ENCODE results near the gene CD24.
A peak's percentile ranks its signal among the peaks of the same experiment; 100 is the strongest.

Gene CD24

DNA sequence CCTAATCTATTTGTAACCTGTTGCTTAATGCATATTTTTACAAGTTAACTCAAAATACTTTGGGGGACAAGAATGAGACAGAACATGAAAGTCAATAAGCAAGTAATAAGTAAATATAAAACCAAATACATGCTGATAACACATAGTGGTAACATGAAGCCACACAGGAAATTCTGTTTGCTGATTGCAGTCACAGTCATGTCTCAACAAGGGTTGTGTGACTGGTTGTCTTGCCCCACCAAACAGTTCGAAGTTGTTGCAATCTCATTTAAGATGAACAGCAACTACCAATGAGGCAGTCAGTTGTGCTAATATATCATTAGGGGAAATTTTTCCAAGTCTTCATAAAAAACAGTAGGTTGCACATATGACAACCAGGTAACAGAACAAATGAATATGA is 14.5 kb downstream of the CD24 start:
- H3K4me3 Mint-ChIP-seq: no peak overlapping the region
- H3K27ac Mint-ChIP-seq: no peak overlapping the region
- no peak for ATAC-seq
- no peaks in the 10 kb centered on the region for H3K27me3 Mint-ChIP-seq
- H3K4me1 Mint-ChIP-seq: no peaks in the 10 kb centered on the region
- H3K9me3 Mint-ChIP-seq: peaks cover 3% of the 10 kb centered on the region
- H3K36me3 Mint-ChIP-seq: no peaks in the 10 kb centered on the region

DNA sequence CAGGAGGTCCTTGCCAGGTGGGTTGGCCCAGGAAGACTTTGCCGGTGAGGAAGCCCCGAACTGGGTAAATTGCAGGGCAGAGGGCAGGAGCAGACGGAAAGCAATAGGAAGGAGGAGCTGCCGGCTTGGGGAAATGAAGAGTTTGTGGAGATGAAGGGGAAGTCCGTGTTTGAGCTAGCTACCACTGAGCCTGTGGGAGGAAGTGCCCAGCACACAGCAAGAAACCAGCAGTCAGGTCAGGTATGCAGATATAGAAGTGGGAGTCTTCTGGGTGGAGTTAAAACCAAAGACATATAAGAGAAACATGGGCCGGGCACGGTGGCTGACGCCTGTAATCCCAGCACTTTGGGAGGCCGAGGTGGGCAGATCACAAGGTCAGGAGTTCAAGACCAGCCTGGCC is 34.7 kb downstream of the CD24 start:
- Mint-ChIP-seq H3K4me1 (peaks cover 21% of the 10 kb centered on the region), H3K4me3 (peak overlapping the region; percentile 67), H3K27me3 (peaks cover 9% of the 10 kb centered on the region), H3K9me3 (no peaks in the 10 kb centered on the region), H3K36me3 (no peaks in the 10 kb centered on the region), H3K27ac (peak overlapping the region; percentile 68)
- ATAC-seq: peak; percentile 96

DNA sequence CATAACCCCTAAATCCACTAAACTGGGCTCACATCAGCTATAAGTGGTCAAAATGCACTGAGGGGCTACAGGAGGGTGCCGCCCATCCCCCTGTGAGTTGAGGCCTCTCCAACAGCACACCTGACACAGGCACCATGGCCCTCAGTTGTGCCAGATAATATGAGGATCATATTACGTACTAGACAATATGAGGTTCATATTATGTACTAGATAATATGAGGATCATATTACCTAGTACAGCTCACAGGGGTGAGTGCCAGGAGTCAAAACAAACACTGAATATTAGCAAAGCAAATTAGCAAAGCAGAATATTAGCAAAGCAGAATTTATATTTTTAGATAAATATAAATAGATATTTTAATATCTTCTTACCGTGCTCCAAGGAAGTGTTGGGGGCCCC is 35.3 kb downstream of the CD24 start:
- H3K27me3 Mint-ChIP-seq: peaks cover 9% of the 10 kb centered on the region
- peak overlapping the region; percentile 68 for H3K27ac Mint-ChIP-seq

DNA sequence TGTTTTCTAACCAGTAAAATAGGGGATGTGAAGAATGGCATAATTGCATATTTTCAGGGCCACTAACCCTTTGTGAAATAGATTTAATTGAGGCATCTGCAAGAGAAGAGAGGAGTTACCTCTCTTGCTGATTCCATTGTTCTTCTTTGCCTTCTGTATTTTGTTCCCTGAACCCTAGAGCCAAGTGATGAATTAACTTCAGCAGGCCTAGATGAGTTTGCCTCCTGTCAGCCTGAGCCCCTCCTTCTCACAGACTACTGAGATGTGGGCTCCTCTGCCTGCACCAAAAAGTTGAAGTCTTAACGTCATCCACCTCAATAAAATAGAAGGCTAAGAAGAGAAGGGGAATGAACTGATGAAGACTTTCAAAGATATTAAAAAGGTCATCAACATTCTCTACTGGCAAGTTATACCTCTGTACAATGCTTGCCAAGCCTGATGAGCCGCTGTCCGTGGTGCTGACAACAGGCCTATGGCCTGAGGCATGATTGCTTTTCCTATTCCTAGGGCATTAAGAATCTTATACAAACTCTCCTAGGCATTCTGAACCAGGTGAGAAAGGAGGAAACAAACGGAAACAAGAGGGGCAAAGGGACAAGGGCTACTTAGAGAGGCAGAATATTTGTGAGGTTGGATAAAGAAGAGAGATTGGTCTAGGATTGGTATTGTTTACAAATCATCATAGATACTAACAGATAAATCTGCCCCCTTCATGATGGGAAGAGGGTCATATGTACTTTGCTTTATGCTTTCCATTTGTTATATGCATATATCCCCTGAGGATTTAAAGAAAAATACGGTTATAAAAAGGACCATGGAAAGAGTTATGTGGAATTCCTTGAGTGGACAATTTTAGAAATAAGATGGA is 46.8 kb downstream of the CD24 start:
- Mint-ChIP-seq H3K27ac (no peak overlapping the region), H3K4me3 (no peak overlapping the region), H3K9me3 (no peaks in the 10 kb centered on the region), H3K27me3 (peaks cover 12% of the 10 kb centered on the region), H3K36me3 (no peaks in the 10 kb centered on the region), H3K4me1 (peaks cover 7% of the 10 kb centered on the region)
- no peak for ATAC-seq

More for the DNA sequence above, 35.3 kb downstream of the CD24 start:
- ATAC-seq: no peak
- Mint-ChIP-seq H3K36me3 (no peaks in the 10 kb centered on the region), H3K4me1 (peaks cover 21% of the 10 kb centered on the region), H3K4me3 (no peak overlapping the region), H3K9me3 (no peaks in the 10 kb centered on the region)

DNA sequence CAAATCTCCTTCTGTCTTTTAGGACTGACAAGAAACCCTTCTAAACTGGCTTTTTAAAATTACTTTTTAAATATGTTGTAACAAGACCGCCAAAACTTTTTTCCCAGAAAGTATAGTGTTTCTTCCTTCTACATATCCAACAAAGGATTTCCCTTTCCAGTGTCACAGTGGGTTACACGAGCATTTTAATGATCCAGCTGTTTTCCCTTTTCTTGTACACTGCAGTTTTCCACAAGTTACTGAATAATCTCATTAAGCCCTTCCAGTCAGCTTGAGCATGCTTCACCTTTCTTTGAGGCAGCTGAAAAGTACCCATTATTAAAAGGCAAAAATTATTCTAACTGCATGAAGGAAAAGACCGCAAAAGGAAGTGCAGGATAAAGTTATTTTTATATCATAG is 48.6 kb downstream of the CD24 start:
- peaks cover 7% of the 10 kb centered on the region for H3K4me1 Mint-ChIP-seq
- no peak overlapping the region for H3K4me3 Mint-ChIP-seq
- no peak overlapping the region for H3K27ac Mint-ChIP-seq
- no peaks in the 10 kb centered on the region for H3K9me3 Mint-ChIP-seq
- H3K36me3 Mint-ChIP-seq: no peaks in the 10 kb centered on the region
- H3K27me3 Mint-ChIP-seq: peaks cover 12% of the 10 kb centered on the region
- no peak for ATAC-seq

DNA sequence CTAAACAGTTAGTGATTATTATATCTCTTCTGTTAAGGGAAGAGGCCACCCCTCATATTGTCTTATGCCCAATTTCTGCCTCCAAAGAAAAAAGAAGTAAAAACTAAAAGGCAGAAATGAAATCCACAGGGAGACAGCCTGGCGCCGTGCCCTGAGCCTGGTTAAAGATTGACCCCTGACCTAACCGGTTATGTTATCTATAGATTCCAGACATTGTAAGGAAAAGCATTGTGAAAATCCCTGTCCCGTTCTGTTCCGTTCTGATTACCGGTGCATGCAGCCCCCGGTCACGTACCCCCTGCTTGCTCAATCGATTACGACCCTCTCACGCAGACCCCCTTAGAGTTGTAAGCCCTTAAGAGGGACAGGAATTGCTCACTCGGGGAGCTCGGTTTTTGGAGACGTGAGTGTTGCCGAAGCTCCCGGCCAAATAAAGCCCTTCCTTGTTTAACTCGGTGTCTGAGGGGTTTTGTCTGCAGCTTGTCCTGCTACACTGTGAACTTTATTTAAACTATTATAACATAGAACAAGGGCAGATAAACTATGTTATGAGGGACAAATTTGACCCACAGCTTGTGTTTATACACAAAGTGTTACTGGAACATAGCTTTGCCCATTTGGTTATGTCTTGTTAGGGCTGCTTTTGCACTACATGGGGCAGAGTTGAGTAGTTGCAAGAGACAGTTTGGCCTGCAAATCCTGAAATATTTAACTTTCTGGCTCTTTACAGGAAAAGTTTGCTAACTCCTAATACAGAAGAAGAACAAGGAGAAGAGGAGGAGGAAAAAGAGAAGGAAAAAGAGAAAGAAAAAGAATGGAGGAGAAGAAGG is 49.6 kb downstream of the CD24 start:
- H3K9me3 Mint-ChIP-seq: no peaks in the 10 kb centered on the region
- H3K4me1 Mint-ChIP-seq: peaks cover 7% of the 10 kb centered on the region
- H3K4me3 Mint-ChIP-seq: no peak overlapping the region
- peaks cover 12% of the 10 kb centered on the region for H3K27me3 Mint-ChIP-seq
- ATAC-seq: no peak
- H3K27ac Mint-ChIP-seq: no peak overlapping the region
- H3K36me3 Mint-ChIP-seq: no peaks in the 10 kb centered on the region

DNA sequence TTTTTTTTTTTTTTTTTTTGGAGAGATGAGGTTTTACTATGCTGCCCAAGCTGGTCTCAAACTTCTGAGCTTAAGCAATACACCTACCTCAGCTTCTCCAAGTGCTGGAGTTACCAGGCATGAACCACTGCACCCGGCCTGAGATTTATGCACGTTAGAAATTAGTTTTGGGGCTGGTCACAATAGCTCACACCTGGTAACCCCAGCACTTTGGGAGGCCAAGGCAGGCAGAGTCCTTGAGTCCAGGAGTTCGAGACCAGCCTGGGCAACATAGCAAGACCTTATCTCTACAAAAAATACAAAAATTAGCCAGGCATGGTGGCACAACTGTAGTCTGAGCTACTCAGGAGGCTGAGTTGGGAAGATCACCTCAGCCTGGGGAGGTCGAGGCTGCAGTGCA is 51.9 kb downstream of the CD24 start:
- H3K36me3 Mint-ChIP-seq: no peaks in the 10 kb centered on the region
- H3K27ac Mint-ChIP-seq: no peak overlapping the region
- ATAC-seq: no peak
- no peaks in the 10 kb centered on the region for H3K9me3 Mint-ChIP-seq
- peaks cover 7% of the 10 kb centered on the region for H3K4me1 Mint-ChIP-seq
- H3K4me3 Mint-ChIP-seq: no peak overlapping the region
- H3K27me3 Mint-ChIP-seq: peaks cover 12% of the 10 kb centered on the region

Data from stimulated activated memory B cell treated with anti-CD40 and anti-IgM and Interleukin-4, amounts not matched to agents 10 μg/mL and 1 μg/mL and 100 μg/mL, for 72 hours (primary cell).